GM20000 (cell line): ENCODE measurements around the gene BRD1.

Source experiments
- DNase-seq: peaks from one replicate; pipeline ENCODE4 v3.0.0; 2012; ENCODE audit warnings: low spot score
- CTCF ChIP-seq: IDR thresholded peaks from 2 replicates; pipeline ENCODE4 v1.5.1; 2012; ENCODE audit warnings: mild to moderate bottlenecking, control low read depth; ENCODE audit errors: extremely low read depth, missing control alignments

Gene BRD1

GRCh38 chr22:49776891-49777290, 50.8 kb downstream of the BRD1 start:
- TF ChIP-seq CTCF, result no peak
- no peak for DNase-seq

- DNase-seq, result no peak
- no peak for TF ChIP-seq CTCF
These were observed 51.7 kb downstream of the BRD1 start for GRCh38 chr22:49775867-49776511.

- TF ChIP-seq CTCF, result no peak
- no peak for DNase-seq
These were observed 52.3 kb downstream of the BRD1 start for GRCh38 chr22:49775191-49775866.

- TF ChIP-seq CTCF, result no peak
- no peak for DNase-seq
These were observed 53.0 kb downstream of the BRD1 start for GRCh38 chr22:49774499-49775151.

- no peak for TF ChIP-seq CTCF
- no peak for DNase-seq
These were observed 53.6 kb downstream of the BRD1 start for GRCh38 chr22:49774046-49774445.

- no peak for TF ChIP-seq CTCF
- no peak for DNase-seq
These were observed 54.1 kb downstream of the BRD1 start for GRCh38 chr22:49773531-49773930.

- TF ChIP-seq CTCF, result no peak
- DNase-seq, result no peak
These were observed 55.0 kb downstream of the BRD1 start for GRCh38 chr22:49772692-49773091.
